ENCODE measurements around the gene FAM149A.
A peak's percentile ranks its signal among the peaks of the same experiment; 100 is the strongest.

The FAM149A gene

DNA sequence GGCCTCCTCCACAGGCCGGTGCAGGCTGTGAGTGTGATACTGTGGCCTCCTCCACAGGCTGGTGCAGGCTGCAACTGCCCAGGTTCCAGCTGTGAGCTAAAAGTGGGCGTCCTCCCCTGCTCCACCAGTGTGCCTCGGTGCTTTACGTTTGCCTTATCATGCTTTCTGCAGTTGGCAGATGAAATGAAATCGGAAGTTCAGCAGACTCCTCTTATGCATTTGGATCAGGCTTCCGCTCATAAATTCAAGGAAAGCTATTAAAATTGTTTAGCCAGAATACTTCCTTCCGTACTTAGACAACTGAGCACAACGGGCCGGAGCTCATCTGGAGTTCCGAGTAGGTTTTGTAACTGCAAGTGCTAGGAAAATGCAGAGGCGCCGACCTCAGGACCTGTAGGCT is 98.9 kb downstream of the FAM149A start:
- TF ChIP-seq, protein P1, sequence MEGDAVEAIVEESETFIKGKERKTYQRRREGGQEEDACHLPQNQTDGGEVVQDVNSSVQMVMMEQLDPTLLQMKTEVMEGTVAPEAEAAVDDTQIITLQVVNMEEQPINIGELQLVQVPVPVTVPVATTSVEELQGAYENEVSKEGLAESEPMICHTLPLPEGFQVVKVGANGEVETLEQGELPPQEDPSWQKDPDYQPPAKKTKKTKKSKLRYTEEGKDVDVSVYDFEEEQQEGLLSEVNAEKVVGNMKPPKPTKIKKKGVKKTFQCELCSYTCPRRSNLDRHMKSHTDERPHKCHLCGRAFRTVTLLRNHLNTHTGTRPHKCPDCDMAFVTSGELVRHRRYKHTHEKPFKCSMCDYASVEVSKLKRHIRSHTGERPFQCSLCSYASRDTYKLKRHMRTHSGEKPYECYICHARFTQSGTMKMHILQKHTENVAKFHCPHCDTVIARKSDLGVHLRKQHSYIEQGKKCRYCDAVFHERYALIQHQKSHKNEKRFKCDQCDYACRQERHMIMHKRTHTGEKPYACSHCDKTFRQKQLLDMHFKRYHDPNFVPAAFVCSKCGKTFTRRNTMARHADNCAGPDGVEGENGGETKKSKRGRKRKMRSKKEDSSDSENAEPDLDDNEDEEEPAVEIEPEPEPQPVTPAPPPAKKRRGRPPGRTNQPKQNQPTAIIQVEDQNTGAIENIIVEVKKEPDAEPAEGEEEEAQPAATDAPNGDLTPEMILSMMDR (conservative IDR thresholded peaks at IDR 0.05), result no peak
- H3K27ac ChIP-seq, result peak overlapping the region; percentile 85

DNA sequence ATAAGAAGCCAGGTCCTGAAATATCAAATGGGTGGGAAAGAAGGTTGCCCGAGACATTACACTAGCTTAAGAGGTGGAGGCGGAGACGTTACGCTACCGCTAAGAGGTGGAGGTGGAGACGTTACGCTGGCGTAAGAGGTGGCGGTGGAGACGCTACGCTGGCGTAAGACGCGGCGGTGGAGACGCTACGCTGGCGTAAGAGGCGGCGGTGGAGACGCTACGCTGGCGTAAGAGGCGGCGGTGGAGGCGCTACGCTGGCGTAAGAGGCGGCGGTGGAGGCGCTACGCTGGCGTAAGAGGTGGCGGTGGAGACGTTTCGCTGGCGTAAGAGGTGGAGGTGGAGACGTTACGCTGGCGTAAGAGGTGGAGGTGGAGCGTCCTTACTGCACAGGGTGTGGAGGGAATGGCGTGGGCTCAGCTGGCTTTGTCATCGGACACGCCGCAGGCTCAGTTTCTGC is 99.6 kb downstream of the FAM149A start:
- peak overlapping the region; percentile 85 for H3K27ac ChIP-seq
- TF ChIP-seq, protein P1 (conservative IDR thresholded peaks at IDR 0.05), result no peak

DNA sequence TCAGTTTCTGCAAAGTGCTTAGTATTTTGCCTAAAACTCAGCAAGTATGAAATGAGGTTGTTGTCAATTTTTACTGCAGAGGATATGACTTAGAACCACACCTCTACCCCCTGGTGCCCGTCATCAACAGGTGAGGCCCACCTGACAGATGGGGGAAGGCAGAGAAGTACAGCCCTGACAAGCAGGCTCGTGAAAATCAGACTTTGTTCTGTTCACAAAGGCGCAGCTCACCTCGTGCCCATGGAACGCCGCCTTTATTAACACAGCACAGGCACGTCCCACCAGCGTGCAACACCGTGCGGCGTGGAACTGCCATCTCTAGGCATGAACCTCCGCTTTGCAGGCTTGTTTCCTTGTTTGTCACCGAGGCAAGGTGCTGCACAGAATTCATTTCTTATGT is 100.2 kb downstream of the FAM149A start:
- TF ChIP-seq, protein P1 (conservative IDR thresholded peaks at IDR 0.05), result no peak
- H3K27ac ChIP-seq, result peak overlapping the region; percentile 85

DNA sequence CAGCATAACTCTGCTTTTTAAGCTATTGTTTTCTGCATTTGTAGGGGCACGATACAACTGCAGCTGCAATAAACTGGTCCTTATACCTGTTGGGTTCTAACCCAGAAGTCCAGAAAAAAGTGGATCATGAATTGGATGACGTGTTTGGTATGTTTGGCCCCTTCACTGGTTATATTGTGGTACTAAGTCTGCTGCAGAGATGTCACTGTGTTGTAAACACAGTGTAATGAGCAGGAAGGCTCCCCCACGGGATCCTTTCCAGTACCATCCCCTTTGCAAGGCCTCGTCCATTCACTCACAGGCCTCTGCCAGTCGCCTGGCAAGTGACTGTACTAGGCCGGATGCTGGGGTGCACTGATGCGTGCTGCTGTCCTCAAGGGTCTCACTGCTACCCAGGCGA is 100.7 kb downstream of the FAM149A start:
- peak overlapping the region; percentile 85 for H3K27ac ChIP-seq
- TF ChIP-seq, protein P1 (conservative IDR thresholded peaks at IDR 0.05), result no peak

DNA sequence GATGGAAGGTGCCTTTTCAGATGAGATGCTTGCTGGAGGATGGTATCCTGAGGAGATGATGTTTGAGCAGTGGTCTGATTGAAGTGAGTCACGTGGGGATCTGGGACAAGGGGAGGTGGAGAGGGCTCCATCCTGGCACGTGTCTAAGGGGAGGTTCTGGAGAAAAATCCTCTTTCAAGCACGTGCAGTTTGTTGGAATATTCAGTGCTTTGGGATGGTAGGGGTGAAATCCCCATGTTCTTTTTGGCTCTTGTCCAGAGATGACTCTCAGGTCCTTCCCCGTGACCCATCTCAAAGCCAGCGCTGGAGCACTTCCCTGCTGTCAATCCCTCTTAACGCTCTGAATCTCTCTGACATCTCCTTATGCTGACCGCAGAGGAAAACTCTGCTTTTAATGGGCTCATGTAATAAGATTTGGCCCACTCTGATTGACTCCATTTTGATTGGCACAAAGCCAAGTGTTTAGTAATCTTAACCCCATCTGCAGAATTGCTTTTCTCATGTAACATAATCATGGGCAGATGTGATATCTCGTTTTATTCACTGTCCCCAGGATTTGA is 112.0 kb downstream of the FAM149A start:
- H3K27ac ChIP-seq, result no peak overlapping the region
- TF ChIP-seq, protein P1 (conservative IDR thresholded peaks at IDR 0.05), result no peak

DNA sequence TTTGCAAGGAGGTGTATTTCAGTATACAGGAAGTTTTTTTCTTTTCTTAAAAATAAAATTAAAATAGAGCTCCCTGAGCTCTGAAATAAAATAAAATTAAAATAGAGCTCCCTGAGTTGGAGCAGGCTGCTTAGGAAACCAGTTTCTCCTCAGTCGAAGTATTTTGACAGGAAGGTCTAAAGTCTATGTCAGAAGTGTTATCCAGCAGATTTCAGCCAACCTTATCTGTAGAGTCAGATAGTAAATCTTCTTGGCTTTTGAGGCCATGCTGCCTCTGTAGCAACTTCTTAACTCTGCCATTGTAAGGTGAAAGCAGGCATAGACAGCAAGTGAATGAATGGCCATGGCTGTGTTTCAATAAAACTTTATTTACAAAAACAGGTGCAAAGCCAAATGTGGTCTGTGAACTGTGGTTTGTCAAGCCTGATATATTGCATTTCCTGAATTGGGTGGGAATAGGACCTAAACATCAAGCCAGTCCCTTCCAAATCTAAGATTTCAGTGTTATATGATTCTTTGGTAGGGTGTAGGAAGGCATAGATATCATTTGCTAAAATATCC is 113.3 kb downstream of the FAM149A start:
- no peak overlapping the region for H3K27ac ChIP-seq
- TF ChIP-seq, protein P1 (conservative IDR thresholded peaks at IDR 0.05), result no peak

DNA sequence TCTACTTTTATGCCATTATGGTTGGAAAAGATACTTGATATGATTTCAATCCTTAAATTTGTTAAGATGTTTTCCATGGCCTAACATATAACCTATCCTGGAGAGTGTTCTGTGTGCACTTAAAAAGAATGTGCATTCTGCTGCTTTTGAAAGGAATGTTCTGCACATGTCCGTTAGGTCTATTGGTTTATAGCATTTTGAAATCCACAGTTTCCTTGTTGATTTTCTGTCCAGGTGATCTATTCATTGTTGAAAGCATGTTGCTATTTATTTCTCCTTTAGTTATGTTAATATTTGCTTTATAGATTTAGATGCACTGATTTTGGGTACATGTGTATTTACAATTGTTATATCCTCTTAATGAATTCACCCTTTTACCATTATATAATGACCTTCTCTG is 117.1 kb downstream of the FAM149A start:
- H3K27ac ChIP-seq, result no peak overlapping the region
- TF ChIP-seq, protein P1 (conservative IDR thresholded peaks at IDR 0.05), result no peak
